Measurements from ENCODE around the gene C17orf67.

DNA sequence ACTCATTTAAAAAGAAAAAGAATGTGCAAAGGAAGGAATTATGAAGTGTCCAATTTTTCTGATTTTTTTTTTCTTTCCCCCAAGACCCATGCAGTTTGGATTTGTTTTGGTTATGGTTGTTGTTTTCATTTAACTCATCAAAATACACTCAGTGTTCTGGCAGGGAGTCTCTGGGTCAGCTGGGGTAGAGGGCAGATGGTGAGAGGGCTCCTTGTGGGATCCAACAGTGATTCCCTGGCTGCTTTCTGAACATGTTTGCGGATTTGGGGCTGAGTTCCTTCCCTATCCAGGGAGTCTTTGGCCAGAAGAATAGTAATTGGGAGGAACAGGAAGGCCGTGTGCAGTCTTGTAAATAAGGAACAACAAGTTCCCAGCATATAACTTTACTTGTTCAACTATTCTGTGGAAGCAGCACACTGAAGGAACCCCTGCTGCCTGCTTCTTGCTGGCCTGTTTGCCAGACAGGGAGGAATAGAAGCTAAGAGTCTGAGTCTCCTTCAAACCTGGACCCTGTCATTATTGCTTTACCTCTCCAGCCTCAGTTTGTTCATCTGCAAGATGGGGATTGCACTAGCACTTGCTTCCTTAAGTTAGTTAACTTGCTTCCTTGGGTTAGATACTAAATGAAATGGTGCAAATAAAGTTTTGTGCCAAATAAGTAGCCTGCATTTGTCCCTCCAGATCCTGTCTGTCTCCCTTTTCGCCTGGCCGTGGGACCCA lies 32.1 kb downstream of the C17orf67 start:
- TF ChIP-seq, protein P1, sequence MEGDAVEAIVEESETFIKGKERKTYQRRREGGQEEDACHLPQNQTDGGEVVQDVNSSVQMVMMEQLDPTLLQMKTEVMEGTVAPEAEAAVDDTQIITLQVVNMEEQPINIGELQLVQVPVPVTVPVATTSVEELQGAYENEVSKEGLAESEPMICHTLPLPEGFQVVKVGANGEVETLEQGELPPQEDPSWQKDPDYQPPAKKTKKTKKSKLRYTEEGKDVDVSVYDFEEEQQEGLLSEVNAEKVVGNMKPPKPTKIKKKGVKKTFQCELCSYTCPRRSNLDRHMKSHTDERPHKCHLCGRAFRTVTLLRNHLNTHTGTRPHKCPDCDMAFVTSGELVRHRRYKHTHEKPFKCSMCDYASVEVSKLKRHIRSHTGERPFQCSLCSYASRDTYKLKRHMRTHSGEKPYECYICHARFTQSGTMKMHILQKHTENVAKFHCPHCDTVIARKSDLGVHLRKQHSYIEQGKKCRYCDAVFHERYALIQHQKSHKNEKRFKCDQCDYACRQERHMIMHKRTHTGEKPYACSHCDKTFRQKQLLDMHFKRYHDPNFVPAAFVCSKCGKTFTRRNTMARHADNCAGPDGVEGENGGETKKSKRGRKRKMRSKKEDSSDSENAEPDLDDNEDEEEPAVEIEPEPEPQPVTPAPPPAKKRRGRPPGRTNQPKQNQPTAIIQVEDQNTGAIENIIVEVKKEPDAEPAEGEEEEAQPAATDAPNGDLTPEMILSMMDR (IDR thresholded peaks at IDR 0.05), result no peak
- no peak for TF ChIP-seq POLR2A (IDR thresholded peaks at IDR 0.05)
- no peak for TF ChIP-seq EP300 (IDR thresholded peaks at IDR 0.05)
